Esophagus (tissue), 2 donors: ENCODE measurements around the gene G6PD. TPM values are rescaled to one million over a fixed set of nuclear protein-coding genes. Genes with fewer than 3 reads are reported as not detected.
"Not testable (repeated sequence)": the region's sequence is repeated elsewhere in the genome, so short reads cannot be mapped to it uniquely, and the experiment has no call there.

Source experiments
- H3K27ac ChIP-seq, 2 donors: one replicate each; pipeline ENCODE4 v1.5.1; 2013; ENCODE audit warnings: low read depth in 2 of 2, mild to moderate bottlenecking in 2 of 2, inconsistent platforms in 1 of 2, low read length in 1 of 2, moderate library complexity in 1 of 2
- H3K27me3 ChIP-seq, 2 donors: one replicate each; pipeline ENCODE4 v1.6.1; 2013; ENCODE audit warnings: low read length in 2 of 2, control low read depth in 1 of 2, mild to moderate bottlenecking in 1 of 2; ENCODE audit not compliant: insufficient read depth in 2 of 2, control insufficient read depth in 1 of 2
- H3K36me3 ChIP-seq, 2 donors: one replicate each; pipeline ENCODE4 v1.6.1; 2013; ENCODE audit warnings: low read length in 1 of 2; ENCODE audit not compliant: control insufficient read depth in 2 of 2, insufficient read depth in 2 of 2
- H3K4me1 ChIP-seq, 2 donors: one replicate each; pipeline ENCODE4 v1.6.1; 2013; ENCODE audit warnings: low read length in 1 of 2; ENCODE audit not compliant: control insufficient read depth in 2 of 2, insufficient read depth in 2 of 2
- H3K4me3 ChIP-seq, 2 donors: one replicate each; pipeline ENCODE4 v1.5.1; 2013; ENCODE audit warnings: low read length in 2 of 2, mild to moderate bottlenecking in 2 of 2, low read depth in 1 of 2, moderate library complexity in 1 of 2
- H3K9me3 ChIP-seq, 2 donors: one replicate each; pipeline ENCODE4 v1.6.1; 2013; ENCODE audit warnings: mild to moderate bottlenecking in 2 of 2, low read depth in 1 of 2, low read length in 1 of 2, moderate library complexity in 1 of 2; ENCODE audit not compliant: control insufficient read depth in 2 of 2, insufficient read depth in 1 of 2
- WGBS, 2 donors: extraction: QIAGEN DNeasy Blood & Tissue Kit; methylation state at CpG; one replicate each; pipeline ENCODE4 v1.1.7; 2013; 5-methylcytosine and 5-hydroxymethylcytosine counted together
- polyA plus RNA-seq, 2 donors: library from polyadenylated mRNA; stranded (reverse); fragments of 200-250 nt; gene quantifications; one replicate each; pipeline ENCODE4 v1.2.3, GENCODE V29; 2013
- donor health status: healthy with polysubstance abuse.
- donor health status: Bipolar disorder and iron deficiency.

Gene G6PD
- polyA plus RNA-seq, 2 donors, result 42.7 to 46.9 TPM

DNA sequence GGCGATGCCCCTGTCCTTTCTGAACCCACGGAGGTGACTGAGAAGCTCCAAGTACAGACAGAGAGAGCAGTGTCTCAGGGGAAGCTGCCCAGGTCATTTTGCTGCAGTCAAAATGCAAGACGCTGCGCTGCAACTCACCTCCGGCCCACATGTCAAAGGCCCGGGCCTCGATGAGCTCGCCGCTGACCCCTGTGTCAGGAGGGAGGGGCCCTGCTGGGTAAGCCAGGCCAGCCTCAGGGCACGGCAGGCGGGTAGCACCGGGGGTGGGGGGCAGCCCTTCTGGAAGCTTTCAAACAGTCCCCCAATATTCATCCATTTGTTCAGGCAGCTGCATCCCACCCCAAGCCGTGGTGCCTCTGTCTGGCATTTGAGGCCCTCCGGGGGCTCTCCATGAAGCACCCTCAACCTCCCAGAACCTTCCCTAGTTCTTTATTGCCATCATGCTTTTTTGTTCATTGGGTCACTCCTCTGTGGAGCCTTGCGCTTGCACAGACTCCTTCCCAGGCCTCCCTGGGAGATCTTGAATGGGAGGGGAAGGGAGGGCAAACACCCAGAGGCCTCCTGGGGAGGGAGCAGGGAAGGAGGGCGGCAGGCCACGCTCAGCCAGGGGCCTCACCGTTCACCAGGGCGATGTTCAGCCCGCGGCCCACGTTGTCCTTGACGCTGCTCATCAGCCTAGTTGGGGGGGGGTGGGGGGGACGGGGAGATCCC is 38.8 kb downstream of the G6PD start:
- 84 to 88% methylated on average over 23 to 24 of the region's 24 CpGs for WGBS, 2 donors
- Histone ChIP-seq H3K36me3 (peaks cover 0 to 8% of the 10 kb centered on the region in 2 donors), H3K27ac (no peak overlapping the region)

DNA sequence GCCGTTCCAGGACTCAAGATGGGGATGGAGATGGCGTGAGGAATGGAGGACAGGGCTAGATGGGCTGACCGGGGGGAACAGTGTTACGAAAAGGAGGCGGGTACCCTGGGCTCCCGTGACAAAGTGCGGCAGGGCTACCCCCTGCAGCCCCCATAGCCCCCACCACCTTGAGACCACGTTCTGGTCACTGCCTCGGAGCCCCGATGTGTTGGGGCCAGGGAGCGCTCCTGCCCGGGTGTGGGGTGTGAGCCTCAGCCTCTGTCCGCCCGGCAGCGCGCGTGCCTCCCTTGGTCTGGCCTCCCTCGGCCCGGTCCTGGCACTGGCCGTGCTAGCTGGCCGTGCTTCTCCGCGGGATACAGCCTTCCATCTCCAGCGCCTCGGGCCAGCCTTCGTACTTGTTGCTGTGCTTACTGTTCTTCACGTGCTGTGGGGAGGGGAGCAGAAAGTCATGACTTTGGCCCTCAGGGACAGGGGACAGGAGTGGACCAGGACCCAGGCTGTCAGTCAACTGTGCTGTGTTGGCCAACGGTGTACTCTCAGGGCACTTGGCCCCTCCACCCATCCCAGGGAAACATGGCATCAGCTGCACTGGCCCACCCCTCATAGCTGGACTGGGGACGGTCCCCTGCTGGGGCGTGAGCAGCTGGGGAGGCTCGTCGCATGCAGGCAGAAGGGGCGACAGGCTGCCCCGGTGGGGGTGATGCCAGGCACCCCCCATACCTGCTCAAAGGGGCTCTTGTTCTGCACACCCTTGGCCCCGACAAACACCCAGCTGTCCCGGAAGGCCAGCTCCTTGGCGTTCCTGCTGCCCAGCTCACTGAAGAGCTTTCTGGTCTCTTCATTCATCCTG is 39.9 kb downstream of the G6PD start:
- Histone ChIP-seq H3K9me3 (no peaks in the 10 kb centered on the region), H3K27me3 (no peaks in the 10 kb centered on the region), H3K36me3 (peaks cover 0 to 8% of the 10 kb centered on the region in 2 donors), H3K27ac (peak overlapping the region in 1 of 2 donors; percentile 80), H3K4me3 (no peak overlapping the region), H3K4me1 (peaks cover 2 to 8% of the 10 kb centered on the region in 2 donors)
- 87 to 93% methylated on average over 34 to 37 of the region's 37 CpGs for WGBS, 2 donors

More for the DNA sequence above, 38.8 kb downstream of the G6PD start:
- no peaks in the 10 kb centered on the region for H3K9me3 ChIP-seq
- no peak overlapping the region for H3K4me3 ChIP-seq
- peaks cover 0 to 8% of the 10 kb centered on the region in 2 donors for H3K4me1 ChIP-seq
- no peaks in the 10 kb centered on the region for H3K27me3 ChIP-seq

DNA sequence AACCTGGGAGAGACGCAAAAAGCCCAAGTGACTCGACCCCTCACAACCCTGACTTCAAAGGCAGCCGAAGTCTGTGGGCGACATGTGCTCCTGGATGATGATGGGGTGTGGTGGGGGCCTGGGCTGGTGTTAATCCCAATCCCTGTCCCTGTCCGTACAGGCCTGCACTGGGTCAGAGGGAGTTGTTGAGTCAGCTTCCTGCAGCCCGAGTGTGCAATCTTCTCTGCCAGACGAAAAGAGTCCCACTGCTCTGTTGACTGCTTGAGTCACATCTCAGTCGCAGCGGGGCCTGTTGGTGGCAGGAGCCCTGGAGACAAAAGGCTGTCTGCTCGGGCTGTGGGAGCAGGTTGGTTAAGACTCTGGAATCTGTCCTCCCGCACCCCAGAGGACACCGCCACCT is 40.9 kb downstream of the G6PD start:
- Histone ChIP-seq H3K36me3 (peaks cover 0 to 8% of the 10 kb centered on the region in 2 donors), H3K27ac (peak overlapping the region in 1 of 2 donors; percentile 80), H3K27me3 (no peaks in the 10 kb centered on the region), H3K4me3 (no peak overlapping the region), H3K4me1 (peaks cover 2 to 8% of the 10 kb centered on the region in 2 donors), H3K9me3 (no peaks in the 10 kb centered on the region)
- WGBS, 2 donors, result 50 to 83% methylated on average over 12 of the region's 12 CpGs

DNA sequence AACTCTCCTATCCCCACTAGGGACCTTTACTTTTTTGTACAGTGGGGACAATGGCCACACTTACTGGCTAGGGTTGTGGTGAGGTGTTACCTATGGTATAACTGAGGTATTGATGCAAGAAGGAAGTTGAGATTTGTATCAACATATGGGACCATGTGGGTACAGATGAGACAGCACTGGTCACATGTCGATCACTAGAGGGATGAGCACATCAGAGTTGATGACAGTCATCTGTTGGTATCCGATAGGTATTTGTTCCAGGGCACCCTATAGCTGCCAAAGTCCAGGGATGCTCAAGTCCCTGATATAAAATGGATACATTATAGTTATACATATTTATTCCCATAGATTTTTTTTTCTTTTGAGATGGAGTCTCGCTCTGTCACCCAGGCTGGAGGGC is 43.7 kb downstream of the G6PD start:
- H3K27ac ChIP-seq, result no peak overlapping the region
- 86 to 87% methylated on average over 3 of the region's 3 CpGs for WGBS, 2 donors
- H3K9me3 ChIP-seq, result no peaks in the 10 kb centered on the region
- H3K27me3 ChIP-seq, result no peaks in the 10 kb centered on the region
- H3K4me3 ChIP-seq, result no peak overlapping the region
- H3K4me1 ChIP-seq, result peaks cover 2 to 8% of the 10 kb centered on the region in 2 donors
- H3K36me3 ChIP-seq, result peaks cover 0 to 8% of the 10 kb centered on the region in 2 donors

- H3K36me3 ChIP-seq, result peaks cover 0 to 6% of the 10 kb centered on the region in 2 donors
- no peaks in the 10 kb centered on the region for H3K9me3 ChIP-seq
- 84 to 87% methylated on average over 8 of the region's 8 CpGs for WGBS, 2 donors
- H3K4me3 ChIP-seq, result no peak overlapping the region
- H3K27ac ChIP-seq, result no peak overlapping the region
- no peaks in the 10 kb centered on the region for H3K27me3 ChIP-seq
- H3K4me1 ChIP-seq, result peaks cover 2 to 8% of the 10 kb centered on the region in 2 donors
These were observed 44.5 kb downstream of the G6PD start for GRCh38 chrX:154502098-154502497.

DNA sequence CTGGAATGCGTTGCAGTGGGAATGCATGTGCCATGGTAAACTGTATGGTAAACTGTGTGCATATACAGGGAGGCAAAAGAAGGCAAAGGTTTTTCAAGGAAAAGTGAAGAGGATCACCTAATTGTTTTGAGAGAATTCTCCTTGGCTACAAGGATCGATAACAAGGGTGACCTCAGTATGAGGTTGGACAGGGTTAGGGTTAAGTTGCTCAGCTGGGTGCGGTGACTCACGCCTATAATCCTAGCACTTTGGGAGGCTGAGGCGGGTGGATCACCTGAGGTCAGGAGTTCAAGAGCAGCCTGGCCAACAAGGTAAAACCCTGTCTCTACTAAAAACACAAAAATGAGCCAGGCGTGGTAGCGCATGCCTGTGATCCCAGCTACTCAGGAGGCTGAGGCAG is 45.2 kb downstream of the G6PD start:
- not testable (repeated sequence) for H3K27me3 ChIP-seq, H3K27ac ChIP-seq, H3K4me3 ChIP-seq, H3K9me3 ChIP-seq, H3K4me1 ChIP-seq, H3K36me3 ChIP-seq
- 71 to 74% methylated on average over 7 of the region's 7 CpGs for WGBS, 2 donors

DNA sequence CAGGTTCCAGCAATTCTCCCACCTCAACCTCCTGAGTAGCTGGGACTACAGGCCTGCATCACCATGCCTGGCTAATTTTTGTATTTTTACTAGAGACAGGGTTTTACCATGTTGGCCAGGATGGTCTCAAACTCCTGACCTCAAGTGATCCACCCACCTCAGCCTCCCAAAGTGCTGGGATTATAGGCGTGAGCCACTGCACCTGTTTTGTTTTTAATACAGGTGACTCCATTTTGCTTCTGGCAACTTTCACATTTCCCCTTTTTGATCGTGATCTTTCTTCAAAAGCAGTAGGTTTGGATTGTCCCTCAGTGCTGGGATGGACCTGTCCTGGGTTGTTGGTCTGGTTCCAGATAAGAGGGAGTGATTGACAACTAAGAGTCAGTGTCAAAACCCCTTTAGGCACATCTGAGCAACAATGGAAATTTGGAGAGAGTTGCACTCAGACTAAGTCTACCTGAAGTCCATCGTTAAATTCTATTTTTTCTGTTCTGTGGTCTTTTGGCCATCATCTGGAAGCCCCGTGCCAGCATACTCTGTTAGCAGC is 50.0 kb downstream of the G6PD start:
- H3K36me3 ChIP-seq, H3K4me3 ChIP-seq, H3K4me1 ChIP-seq, H3K27ac ChIP-seq, H3K27me3 ChIP-seq, H3K9me3 ChIP-seq: not testable (repeated sequence)
- WGBS, 2 donors, result 67 to 69% methylated on average over 4 of the region's 4 CpGs

GRCh38 chrX:154495472-154495922 is 51.1 kb downstream of the G6PD start:
- Histone ChIP-seq H3K27ac (no peak overlapping the region), H3K4me1 (no peaks in the 10 kb centered on the region)
- 77 to 83% methylated on average over 6 of the region's 6 CpGs for WGBS, 2 donors

DNA sequence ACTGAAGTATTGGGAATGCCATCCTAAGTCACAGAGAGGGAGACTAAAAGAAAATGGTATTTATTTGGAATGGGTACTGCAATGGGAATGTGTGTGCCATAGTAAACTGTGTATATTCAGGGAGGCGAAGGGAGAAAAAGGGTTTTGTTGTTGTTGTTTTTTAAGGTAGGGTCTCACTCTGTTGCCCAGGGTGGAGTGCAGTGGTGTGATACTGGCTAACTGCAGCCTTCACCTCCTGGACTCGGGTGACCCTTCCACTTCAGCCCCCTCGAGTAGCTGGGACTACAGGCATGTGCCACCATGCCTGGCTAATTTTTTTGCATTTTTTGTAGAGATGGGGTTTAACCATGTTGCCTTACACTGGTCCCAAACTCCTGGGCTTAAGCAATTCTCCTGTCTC is 51.9 kb downstream of the G6PD start:
- 63 to 80% methylated on average over 3 of the region's 3 CpGs for WGBS, 2 donors

More at GRCh38 chrX:154495472-154495922, 51.1 kb downstream of the G6PD start:
- no peaks in the 10 kb centered on the region for H3K27me3 ChIP-seq
- H3K9me3 ChIP-seq, result no peaks in the 10 kb centered on the region
- H3K4me3 ChIP-seq, result no peak overlapping the region
- H3K36me3 ChIP-seq, result no peaks in the 10 kb centered on the region

More for the DNA sequence above, 51.9 kb downstream of the G6PD start:
- Histone ChIP-seq H3K27ac (no peak overlapping the region), H3K27me3 (no peaks in the 10 kb centered on the region), H3K9me3 (no peaks in the 10 kb centered on the region), H3K4me3 (no peak overlapping the region), H3K36me3 (no peaks in the 10 kb centered on the region), H3K4me1 (no peaks in the 10 kb centered on the region)
